HepG2 (cell line): ENCODE data around the gene TRIM8. TPM values are rescaled to one million over a fixed set of nuclear protein-coding genes. Genes with fewer than 3 reads are reported as not detected.

Source experiments
- ATAC-seq: fragments of 200-7000 bp; cut with Tn5 transposase; 3 replicates; pipeline ENCODE4 v1.9.1; 2020; ENCODE audit warnings: mild to moderate bottlenecking, moderate library complexity
- BruUV-seq: library from RNA; stranded (reverse); fragments of 400-500 nt; replicated peaks from 2 replicates; lab custom pipeline; 2021; lab: Mats Ljungman, UMichigan
- CTCF ChIA-PET: fragments of 300-600 bp; formaldehyde crosslinking; extraction: SDS; loops from one replicate; lab custom pipeline; 2021; ENCODE audit warnings: low total read pairs, inconsistent platforms, low intra/inter-chr PET ratio; lab: Yijun Ruan, JAX
- POLR2A ChIA-PET: fragments of 350-600 bp; sonication (Branson Sonifier 250); formaldehyde crosslinking; loops from one replicate; lab custom pipeline; 2020; ENCODE audit warnings: antibody characterized with exemption, inconsistent platforms; lab: Yijun Ruan, JAX
- DNase-seq: peaks from one replicate; pipeline ENCODE4 v3.0.0-alpha.2; 2015; ENCODE audit warnings: low spot score
- FAIRE-seq: peaks from 3 replicates; lab custom pipeline; 2011; peaks lifted over from hg19 to GRCh38; lab: Jason Lieb, UNC
- H2AFZ ChIP-seq: one replicate; pipeline ENCODE4 v1.6.1; 2011; ENCODE audit warnings: low read length, inconsistent platforms
- H3K27ac ChIP-seq: fragments of 300-600 bp; 3 replicates; pipeline ENCODE4 v1.8.0; 2011; ENCODE audit warnings: mixed run types, mild to moderate bottlenecking, mixed read lengths, low read length, inconsistent platforms; ENCODE audit not compliant: insufficient read depth; ENCODE audit errors: extremely low read length
- H3K27me3 ChIP-seq, 2 experiments: fragments of 200-600 bp in 1 of 2; 2 replicates in 1 of 2; 3 replicates in 1 of 2; pipeline versions ENCODE4 v1.6.0 to v1.8.0; 2011; ENCODE audit warnings: low read length in 2 of 2, mild to moderate bottlenecking in 2 of 2, moderate library complexity in 2 of 2, inconsistent platforms in 1 of 2; ENCODE audit not compliant: insufficient read depth in 2 of 2, control insufficient read depth in 1 of 2
- H3K36me3 ChIP-seq, 2 experiments: fragments of 200-600 bp in 1 of 2; replicated peaks in 1 of 2; 2 replicates in 1 of 2; 3 replicates in 1 of 2; pipeline versions ENCODE4 v1.5.1 to v1.8.0; 2011; ENCODE audit warnings: low read length in 2 of 2, inconsistent platforms in 1 of 2; ENCODE audit not compliant: insufficient read depth in 2 of 2, control insufficient read depth in 1 of 2
- H3K4me1 ChIP-seq: 2 replicates; pipeline ENCODE4 v1.5.1; 2012; ENCODE audit warnings: low read length, inconsistent platforms; ENCODE audit not compliant: insufficient read depth
- H3K4me2 ChIP-seq: 2 replicates; pipeline ENCODE4 v1.6.0; 2011; ENCODE audit warnings: low read depth, low read length, inconsistent platforms
- H3K4me3 ChIP-seq, 3 experiments: fragments of 200-600 bp in 1 of 3; sonication (generic), shearing (Covaris generic) in 1 of 3; replicated peaks in 1 of 3; 2 replicates each; pipeline ENCODE4 v1.5.1; 2011 to 2016; ENCODE audit warnings: low read length in 3 of 3, inconsistent platforms in 2 of 3, low read depth in 2 of 3, mild to moderate bottlenecking in 2 of 3, control low read depth in 1 of 3, mixed read lengths in 1 of 3; ENCODE audit not compliant: insufficient read depth in 1 of 3
- H3K79me2 ChIP-seq: one replicate; pipeline ENCODE4 v1.6.1; 2011; ENCODE audit warnings: low read length, inconsistent platforms; ENCODE audit not compliant: insufficient read depth
- H3K9ac ChIP-seq: 2 replicates; pipeline ENCODE4 v1.6.0; 2011; ENCODE audit warnings: mild to moderate bottlenecking, low read depth, low read length, inconsistent platforms; ENCODE audit not compliant: insufficient read depth
- H3K9me3 ChIP-seq: 2 replicates; pipeline ENCODE4 v1.5.1; 2012; ENCODE audit warnings: mild to moderate bottlenecking, low read length
- H4K20me1 ChIP-seq: 2 replicates; pipeline ENCODE4 v1.6.0; 2011; ENCODE audit warnings: inconsistent platforms, mild to moderate bottlenecking, low read length, moderate library complexity; ENCODE audit not compliant: insufficient read depth
- POGZ ChIP-seq: sonication (generic); formaldehyde crosslinking; IDR thresholded peaks from 2 replicates; pipeline ENCODE4 v1.4.0; 2020; ENCODE audit warnings: mild to moderate bottlenecking, missing genetic modification reagents
- SAFB2 ChIP-seq: sonication (generic); formaldehyde crosslinking; IDR thresholded peaks from 2 replicates; pipeline ENCODE4 v1.5.1; 2020; ENCODE audit warnings: missing genetic modification reagents, low read depth, mild to moderate bottlenecking, borderline replicate concordance
- TARDBP ChIP-seq: sonication (generic); formaldehyde crosslinking; IDR thresholded peaks from 2 replicates; pipeline ENCODE4 v1.8.0; 2022; ENCODE audit warnings: mild to moderate bottlenecking, missing genetic modification reagents
- TIGD3 ChIP-seq: sonication (generic); formaldehyde crosslinking; IDR thresholded peaks from 2 replicates; pipeline ENCODE4 v1.5.1; 2020; ENCODE audit warnings: mild to moderate bottlenecking, missing genetic modification reagents, borderline replicate concordance
- ZBTB7A ChIP-seq: sonication (generic); formaldehyde crosslinking; IDR thresholded peaks from 2 replicates; pipeline ENCODE4 v1.8.0; 2022; ENCODE audit warnings: mild to moderate bottlenecking, missing genetic modification reagents
- ZNF546 ChIP-seq: sonication (generic); formaldehyde crosslinking; conservative IDR thresholded peaks from 2 replicates; pipeline ENCODE4 v1.8.1; 2023; ENCODE audit warnings: mild to moderate bottlenecking, missing genetic modification reagents
- WGBS: methylation state at CpG from one replicate; pipeline ENCODE4 v1.1.6; 2017; ENCODE audit warnings: low lambda C conversion rate; 5-methylcytosine and 5-hydroxymethylcytosine counted together
- in situ Hi-C: cut with HindIII; loops from 2 replicates; pipeline ENCODE4 v1.10.0; 2017; ENCODE audit warnings: low pct_unique_long_range_greater_than_20kb; ENCODE audit not compliant: extremely low pct_ligation_motif_present
- intact Hi-C: fragments of 100-400 bp; cut with micrococcal nuclease; formaldehyde crosslinking; loops from one replicate; pipeline ENCODE4 v1.10.0; 2022; ENCODE audit not compliant: unreplicated experiment
- polyA plus RNA-seq, 8 experiments: library from polyadenylated mRNA; depleted of rRNA in 3 of 8; stranded (reverse) in 7 of 8; unstranded in 1 of 8; fragments of >200 nt; fragmentation: Illumina TruSeq in 4 of 8; extraction: Trizol in 4 of 8; gene quantifications; 2 replicates each; pipeline versions ENCODE4 v1.2.1 to v1.2.3, GENCODE V29; 2011 to 2016; ENCODE audit warnings: low read depth in 4 of 8, missing spikeins in 1 of 8, mixed read lengths in 1 of 8; ENCODE audit not compliant: insufficient read depth in 1 of 8
- total RNA-seq, 5 experiments: library from RNA; depleted of rRNA; stranded (reverse); fragments of >200 nt; fragmentation: Illumina TruSeq; extraction: Trizol; gene quantifications; 2 replicates each; pipeline ENCODE4 v1.2.3, GENCODE V29; 2016; ENCODE audit warnings: low read depth in 1 of 5
- TF ChIP-seq, protein P1 (sequence below): sonication (generic); formaldehyde crosslinking; IDR thresholded peaks from 2 replicates; pipeline ENCODE4 v1.5.1; 2020; ENCODE audit warnings: missing genetic modification reagents, mild to moderate bottlenecking, borderline replicate concordance
- TF ChIP-seq, protein P2 (sequence below): sonication (generic); formaldehyde crosslinking; IDR thresholded peaks from 2 replicates; pipeline ENCODE4 v1.4.0; 2020; ENCODE audit warnings: missing genetic modification reagents, mild to moderate bottlenecking, borderline replicate concordance

The TRIM8 gene
- total and polyA plus RNA-seq, 2 of the 13 experiments (the other 11 are each of a cell fraction or from before 2014, with no cell fraction given), result 38.9 to 66.5 TPM

DNA sequence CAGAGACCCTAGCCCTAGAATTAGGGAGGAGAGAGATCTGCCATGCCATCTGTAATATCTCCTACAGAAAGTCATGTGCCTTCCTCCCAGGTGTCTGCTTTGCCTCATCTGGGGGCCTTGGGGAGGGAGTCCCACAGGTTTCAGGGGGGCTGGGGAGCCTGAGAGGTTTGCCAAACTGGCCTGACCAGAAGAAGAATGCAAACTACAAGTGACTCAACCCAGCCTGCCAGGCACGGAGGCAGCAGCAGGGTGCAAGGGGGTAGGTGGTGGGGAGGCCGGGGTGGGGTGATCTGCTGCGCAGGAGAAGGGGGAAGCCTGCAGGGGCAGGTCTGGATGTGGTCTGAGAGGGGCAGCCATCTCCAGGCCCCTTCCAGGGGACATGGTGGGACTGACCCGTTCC is 9.6 kb upstream of the TRIM8 start:
- no peak overlapping the region for H2AFZ ChIP-seq
- DNase-seq (no peak), FAIRE-seq (no peak), ATAC-seq (no peak; the same call in 1 of the 3 replicates)
- H3K79me2 ChIP-seq, result no peaks in the 10 kb centered on the region
- H3K27me3 ChIP-seq, result no peaks in the 10 kb centered on the region
- H3K4me1 ChIP-seq, result peaks cover 47% of the 10 kb centered on the region
- intact Hi-C loops (no loop called here), in situ Hi-C loops (no loop called here)
- BruUV-seq, result no TSS peak
- POLR2A ChIA-PET, result no interaction called here
- H3K9me3 ChIP-seq, result no peaks in the 10 kb centered on the region
- H3K4me2 ChIP-seq, result peak overlapping the region; percentile 21; the same call in 1 of the 2 replicates
- no peak overlapping the region for H3K27ac ChIP-seq
- H3K36me3 ChIP-seq, result no peaks in the 10 kb centered on the region; a peak in 1 of 5 replicates
- H3K9ac ChIP-seq, result no peak overlapping the region
- CTCF ChIA-PET, result no interaction called here
- TF ChIP-seq POGZ (CRISPR knock-in tag), result no peak
- TF ChIP-seq, protein P1, sequence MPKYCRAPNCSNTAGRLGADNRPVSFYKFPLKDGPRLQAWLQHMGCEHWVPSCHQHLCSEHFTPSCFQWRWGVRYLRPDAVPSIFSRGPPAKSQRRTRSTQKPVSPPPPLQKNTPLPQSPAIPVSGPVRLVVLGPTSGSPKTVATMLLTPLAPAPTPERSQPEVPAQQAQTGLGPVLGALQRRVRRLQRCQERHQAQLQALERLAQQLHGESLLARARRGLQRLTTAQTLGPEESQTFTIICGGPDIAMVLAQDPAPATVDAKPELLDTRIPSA (CRISPR knock-in tag), result no peak
- TF ChIP-seq, protein P2, sequence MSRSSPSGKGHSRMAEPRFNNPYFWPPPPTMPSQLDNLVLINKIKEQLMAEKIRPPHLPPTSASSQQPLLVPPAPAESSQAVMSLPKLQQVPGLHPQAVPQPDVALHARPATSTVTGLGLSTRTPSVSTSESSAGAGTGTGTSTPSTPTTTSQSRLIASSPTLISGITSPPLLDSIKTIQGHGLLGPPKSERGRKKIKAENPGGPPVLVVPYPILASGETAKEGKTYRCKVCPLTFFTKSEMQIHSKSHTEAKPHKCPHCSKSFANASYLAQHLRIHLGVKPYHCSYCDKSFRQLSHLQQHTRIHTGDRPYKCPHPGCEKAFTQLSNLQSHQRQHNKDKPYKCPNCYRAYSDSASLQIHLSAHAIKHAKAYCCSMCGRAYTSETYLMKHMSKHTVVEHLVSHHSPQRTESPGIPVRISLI (CRISPR knock-in tag), result no peak
- no peak for TF ChIP-seq SAFB2 (CRISPR knock-in tag)
- no peak for TF ChIP-seq TIGD3 (CRISPR knock-in tag)
- no peak for TF ChIP-seq ZNF546 (CRISPR knock-in tag)
- no peak for TF ChIP-seq ZBTB7A (CRISPR knock-in tag)
- TF ChIP-seq TARDBP (CRISPR knock-in tag), result no peak
- WGBS, result 43% methylated on average over 4 of the region's 4 CpGs
- no peak overlapping the region for H3K4me3 ChIP-seq
- H4K20me1 ChIP-seq, result no peaks in the 10 kb centered on the region
